DOHH2 (cell line): ENCODE measurements around the gene SMC3.

Experiments
- EZH2phosphoT487 ChIP-seq: fragments of 200-600 bp; sonication (generic); IDR thresholded peaks from 2 replicates; pipeline ENCODE4 v1.6.1; 2017; ENCODE audit warnings: borderline replicate concordance, mild to moderate bottlenecking, antibody characterized with exemption, low read length, moderate library complexity, mixed read lengths
- TF ChIP-seq, protein P1 (sequence below): fragments of 200-600 bp; sonication (generic); IDR thresholded peaks from one replicate; pipeline ENCODE4 v1.5.1; 2014; ENCODE audit warnings: antibody characterized with exemption, mild to moderate bottlenecking, low read depth, low read length; ENCODE audit not compliant: poor library complexity, severe bottlenecking

DNA sequence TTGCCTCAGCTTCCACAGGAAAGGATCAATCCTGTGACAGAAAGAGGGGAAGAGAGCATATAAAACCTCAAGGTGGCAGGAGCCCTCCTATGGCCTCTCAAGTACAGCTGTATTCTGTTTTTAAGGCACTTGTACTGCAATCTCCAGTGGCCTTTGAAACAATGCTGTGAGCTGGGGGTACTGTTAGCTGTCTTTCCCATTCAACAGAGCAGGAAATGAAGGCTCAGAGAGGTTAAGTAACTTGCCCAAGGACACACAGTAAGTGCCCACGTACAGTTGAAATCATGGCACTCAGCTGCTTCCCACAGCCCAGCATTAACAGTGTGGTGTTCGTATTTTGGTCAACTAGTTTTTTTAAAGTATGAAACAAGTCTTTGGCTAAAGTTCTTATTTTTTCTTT lies 35.8 kb upstream of the SMC3 start:
- TF ChIP-seq, protein P1, sequence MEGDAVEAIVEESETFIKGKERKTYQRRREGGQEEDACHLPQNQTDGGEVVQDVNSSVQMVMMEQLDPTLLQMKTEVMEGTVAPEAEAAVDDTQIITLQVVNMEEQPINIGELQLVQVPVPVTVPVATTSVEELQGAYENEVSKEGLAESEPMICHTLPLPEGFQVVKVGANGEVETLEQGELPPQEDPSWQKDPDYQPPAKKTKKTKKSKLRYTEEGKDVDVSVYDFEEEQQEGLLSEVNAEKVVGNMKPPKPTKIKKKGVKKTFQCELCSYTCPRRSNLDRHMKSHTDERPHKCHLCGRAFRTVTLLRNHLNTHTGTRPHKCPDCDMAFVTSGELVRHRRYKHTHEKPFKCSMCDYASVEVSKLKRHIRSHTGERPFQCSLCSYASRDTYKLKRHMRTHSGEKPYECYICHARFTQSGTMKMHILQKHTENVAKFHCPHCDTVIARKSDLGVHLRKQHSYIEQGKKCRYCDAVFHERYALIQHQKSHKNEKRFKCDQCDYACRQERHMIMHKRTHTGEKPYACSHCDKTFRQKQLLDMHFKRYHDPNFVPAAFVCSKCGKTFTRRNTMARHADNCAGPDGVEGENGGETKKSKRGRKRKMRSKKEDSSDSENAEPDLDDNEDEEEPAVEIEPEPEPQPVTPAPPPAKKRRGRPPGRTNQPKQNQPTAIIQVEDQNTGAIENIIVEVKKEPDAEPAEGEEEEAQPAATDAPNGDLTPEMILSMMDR = no peak
- TF ChIP-seq EZH2phosphoT487 = no peak
